ENCODE measurements around the gene FAM76A.
"Not testable (repeated sequence)": the region's sequence is repeated elsewhere in the genome, so short reads cannot be mapped to it uniquely, and the experiment has no call there.

DNA sequence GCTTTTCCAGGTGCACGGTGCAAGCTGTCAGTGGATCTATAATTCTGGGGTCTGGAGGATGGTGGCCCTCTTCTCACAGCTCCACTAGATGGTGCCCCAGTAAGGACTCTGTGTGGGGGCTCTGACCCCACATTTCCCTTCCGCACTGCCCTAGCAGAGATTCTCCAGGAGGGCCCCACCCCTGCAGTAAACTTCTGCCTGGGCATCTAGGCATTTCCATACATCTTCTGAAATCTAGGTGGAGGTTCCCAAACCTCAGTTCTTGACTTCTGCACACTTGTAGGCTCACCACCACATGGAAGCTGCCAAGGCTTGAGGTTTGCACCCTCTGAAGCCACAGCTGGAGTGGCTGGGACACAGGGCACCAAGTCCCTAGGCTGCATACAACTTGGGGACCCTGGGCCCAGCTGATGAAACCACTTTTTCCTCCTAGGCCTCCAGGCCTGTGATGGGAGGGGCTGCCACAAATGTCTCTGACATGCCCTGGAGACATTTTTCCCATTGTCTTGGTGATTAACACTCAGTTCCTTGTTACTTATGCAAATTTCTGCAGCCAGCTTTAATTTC is 45.5 kb upstream of the FAM76A start:
- TF ChIP-seq, protein P1, sequence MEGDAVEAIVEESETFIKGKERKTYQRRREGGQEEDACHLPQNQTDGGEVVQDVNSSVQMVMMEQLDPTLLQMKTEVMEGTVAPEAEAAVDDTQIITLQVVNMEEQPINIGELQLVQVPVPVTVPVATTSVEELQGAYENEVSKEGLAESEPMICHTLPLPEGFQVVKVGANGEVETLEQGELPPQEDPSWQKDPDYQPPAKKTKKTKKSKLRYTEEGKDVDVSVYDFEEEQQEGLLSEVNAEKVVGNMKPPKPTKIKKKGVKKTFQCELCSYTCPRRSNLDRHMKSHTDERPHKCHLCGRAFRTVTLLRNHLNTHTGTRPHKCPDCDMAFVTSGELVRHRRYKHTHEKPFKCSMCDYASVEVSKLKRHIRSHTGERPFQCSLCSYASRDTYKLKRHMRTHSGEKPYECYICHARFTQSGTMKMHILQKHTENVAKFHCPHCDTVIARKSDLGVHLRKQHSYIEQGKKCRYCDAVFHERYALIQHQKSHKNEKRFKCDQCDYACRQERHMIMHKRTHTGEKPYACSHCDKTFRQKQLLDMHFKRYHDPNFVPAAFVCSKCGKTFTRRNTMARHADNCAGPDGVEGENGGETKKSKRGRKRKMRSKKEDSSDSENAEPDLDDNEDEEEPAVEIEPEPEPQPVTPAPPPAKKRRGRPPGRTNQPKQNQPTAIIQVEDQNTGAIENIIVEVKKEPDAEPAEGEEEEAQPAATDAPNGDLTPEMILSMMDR (conservative IDR thresholded peaks at IDR 0.05 in 1 of 2, IDR thresholded peaks at IDR 0.05 in 1 of 2; ENCODE audit: low read depth in 1 of 2, low read length in 2 of 2) = not testable (repeated sequence)
- not testable (repeated sequence) for TF ChIP-seq EZH2 (IDR thresholded peaks at IDR 0.05; ENCODE audit: low read length, missing control alignments)
